H1 (cell line): ENCODE data around the gene AGXT2. TPM values are rescaled to one million over a fixed set of nuclear protein-coding genes. Genes with fewer than 3 reads are reported as not detected.

Source experiments
- CTCF ChIA-PET: fragments of 300-600 bp; sonication (Branson Sonifier 250); formaldehyde crosslinking; loops from one replicate; lab custom pipeline; 2021; ENCODE audit not compliant: partially characterized antibody; lab: Charles Lee
- POLR2A ChIA-PET: fragments of 300-600 bp; sonication (Branson Sonifier 250); formaldehyde crosslinking; loops from one replicate; lab custom pipeline; 2021; ENCODE audit warnings: inconsistent platforms; ENCODE audit not compliant: partially characterized antibody; lab: Charles Lee
- DNase-seq, 2 experiments: peaks; one replicate each; pipeline versions ENCODE4 v3.0.0 to v3.0.0-alpha.2; 2010 to 2022; ENCODE audit warnings: low spot score in 2 of 2, low read depth in 1 of 2, mixed read lengths in 1 of 2
- FAIRE-seq: peaks from 2 replicates; lab custom pipeline; 2011; peaks lifted over from hg19 to GRCh38; lab: Jason Lieb, UNC
- H2AFZ ChIP-seq: 2 replicates; pipeline ENCODE4 v1.8.1; 2012; ENCODE audit warnings: low read length, inconsistent platforms
- H2AK5ac ChIP-seq: 2 replicates; pipeline ENCODE4 v1.6.1; 2013; ENCODE audit warnings: low read depth, low read length
- H2BK120ac ChIP-seq: replicated peaks from 2 replicates; pipeline ENCODE3; 2013; ENCODE audit warnings: low read depth, low read length, inconsistent platforms
- H2BK12ac ChIP-seq: 2 replicates; pipeline ENCODE4 v1.6.1; 2013; ENCODE audit warnings: low read depth, low read length
- H2BK15ac ChIP-seq: 2 replicates; pipeline ENCODE4 v1.6.1; 2013; ENCODE audit warnings: low read length
- H2BK20ac ChIP-seq: 2 replicates; pipeline ENCODE4 v1.6.1; 2013; ENCODE audit warnings: low read length
- H2BK5ac ChIP-seq: 2 replicates; pipeline ENCODE4 v1.6.1; 2013; ENCODE audit warnings: low read depth, low read length
- H3K14ac ChIP-seq: 2 replicates; pipeline ENCODE4 v1.6.1; 2013; ENCODE audit warnings: inconsistent platforms; ENCODE audit not compliant: insufficient read length
- H3K18ac ChIP-seq: 2 replicates; pipeline ENCODE4 v1.6.1; 2013; ENCODE audit warnings: low read length; ENCODE audit errors: extremely low read depth
- H3K23ac ChIP-seq: 2 replicates; pipeline ENCODE4 v1.6.1; 2013; ENCODE audit warnings: inconsistent platforms; ENCODE audit not compliant: insufficient read length
- H3K23me2 ChIP-seq: 2 replicates; pipeline ENCODE4 v1.6.1; 2013; ENCODE audit warnings: low read depth, low read length
- H3K27ac ChIP-seq: 2 replicates; pipeline ENCODE4 v1.6.1; 2011; ENCODE audit warnings: low read depth, low read length, inconsistent platforms
- H3K27me3 ChIP-seq, 4 experiments: replicated peaks in 1 of 4; 1 replicate in 1 of 4; 2 replicates in 3 of 4; pipeline versions ENCODE4 v1.6.1 to v1.8.1; 2011 to 2013; ENCODE audit warnings: low read length in 3 of 4, mild to moderate bottlenecking in 3 of 4, inconsistent platforms in 2 of 4, mixed read lengths in 2 of 4, moderate library complexity in 1 of 4; ENCODE audit not compliant: control insufficient read depth in 3 of 4, insufficient read depth in 3 of 4; ENCODE audit errors: extremely low read depth in 1 of 4
- H3K36me3 ChIP-seq, 4 experiments: 2 replicates each; pipeline versions ENCODE4 v1.6.1 to v1.8.1; 2011 to 2013; ENCODE audit warnings: mild to moderate bottlenecking in 4 of 4, low read length in 3 of 4, moderate library complexity in 2 of 4, control low read depth in 1 of 4, inconsistent platforms in 1 of 4; ENCODE audit not compliant: insufficient read depth in 4 of 4, control insufficient read depth in 2 of 4
- H3K4ac ChIP-seq: replicated peaks from 2 replicates; pipeline ENCODE3; 2013; ENCODE audit warnings: low read length, low read depth, mixed read lengths, inconsistent platforms; ENCODE audit not compliant: insufficient read length
- H3K4me1 ChIP-seq, 4 experiments: replicated peaks in 1 of 4; 1 replicate in 1 of 4; 2 replicates in 3 of 4; pipeline versions ENCODE4 v1.6.1 to v1.8.1; 2011 to 2013; ENCODE audit warnings: low read length in 3 of 4, inconsistent platforms in 2 of 4, mixed read lengths in 1 of 4; ENCODE audit not compliant: insufficient read depth in 4 of 4, control insufficient read depth in 3 of 4
- H3K4me2 ChIP-seq, 2 experiments: 2 replicates each; pipeline versions ENCODE4 v1.6.1 to v1.8.1; 2011 to 2013; ENCODE audit warnings: low read depth in 2 of 2, low read length in 2 of 2, control low read depth in 1 of 2, inconsistent platforms in 1 of 2, mild to moderate bottlenecking in 1 of 2; ENCODE audit not compliant: insufficient read depth in 1 of 2
- H3K4me3 ChIP-seq, 4 experiments: fragments of 200-600, 300-600 bp in 1 of 4; sonication (generic), shearing (Covaris generic), sonication (Bioruptor Twin) in 1 of 4; 2 replicates each; pipeline versions ENCODE4 v1.5.1 to v1.8.1; 2011 to 2016; ENCODE audit warnings: low read length in 4 of 4, low read depth in 3 of 4, control low read depth in 2 of 4, inconsistent platforms in 2 of 4, mild to moderate bottlenecking in 2 of 4, mixed read lengths in 1 of 4, moderate library complexity in 1 of 4; ENCODE audit not compliant: insufficient read depth in 2 of 4; ENCODE audit errors: extremely low read depth in 1 of 4
- H3K56ac ChIP-seq: replicated peaks from 2 replicates; pipeline ENCODE3; 2013; ENCODE audit warnings: low read depth, mild to moderate bottlenecking, mixed read lengths, low read length, inconsistent platforms; ENCODE audit not compliant: insufficient read length
- H3K79me1 ChIP-seq: 2 replicates; pipeline ENCODE4 v1.6.1; 2013; ENCODE audit warnings: low read depth, low read length, control low read depth
- H3K79me2 ChIP-seq, 2 experiments: 2 replicates each; pipeline versions ENCODE4 v1.6.1 to v1.8.1; 2012 to 2013; ENCODE audit warnings: low read length in 2 of 2, mild to moderate bottlenecking in 2 of 2, inconsistent platforms in 1 of 2; ENCODE audit not compliant: insufficient read depth in 2 of 2, control insufficient read depth in 1 of 2
- H3K9ac ChIP-seq, 4 experiments: replicated peaks in 1 of 4; 1 replicate in 1 of 4; 2 replicates in 3 of 4; pipeline versions ENCODE4 v1.6.1 to v1.8.1; 2011 to 2013; ENCODE audit warnings: low read depth in 3 of 4, low read length in 3 of 4, control low read depth in 2 of 4, mild to moderate bottlenecking in 2 of 4, moderate library complexity in 2 of 4, inconsistent platforms in 1 of 4; ENCODE audit errors: extremely low read depth in 1 of 4
- H3K9me3 ChIP-seq, 2 experiments: 2 replicates each; pipeline versions ENCODE4 v1.6.1 to v1.8.1; 2012 to 2013; ENCODE audit warnings: mild to moderate bottlenecking in 2 of 2, moderate library complexity in 2 of 2, control low read depth in 1 of 2, inconsistent platforms in 1 of 2, low read depth in 1 of 2, low read length in 1 of 2, mixed read lengths in 1 of 2; ENCODE audit not compliant: insufficient read depth in 2 of 2
- H4K20me1 ChIP-seq, 2 experiments: replicated peaks in 1 of 2; 2 replicates each; pipeline versions ENCODE3 to v1.8.1; 2011 to 2013; ENCODE audit warnings: inconsistent platforms in 2 of 2, low read length in 2 of 2, mild to moderate bottlenecking in 1 of 2; ENCODE audit not compliant: insufficient read depth in 2 of 2, control insufficient read depth in 1 of 2
- H4K5ac ChIP-seq: 2 replicates; pipeline ENCODE4 v1.6.1; 2013; ENCODE audit warnings: low read length, low read depth, mixed read lengths, inconsistent platforms; ENCODE audit not compliant: insufficient read length
- H4K8ac ChIP-seq: 2 replicates; pipeline ENCODE4 v1.8.0; 2013; ENCODE audit warnings: mild to moderate bottlenecking, moderate library complexity, low read length, inconsistent platforms; ENCODE audit not compliant: insufficient read depth; ENCODE audit errors: extremely low read depth
- H4K91ac ChIP-seq: replicated peaks from 2 replicates; pipeline ENCODE3; 2013; ENCODE audit warnings: low read length, mixed read lengths, inconsistent platforms; ENCODE audit not compliant: insufficient read length
- ASH2L ChIP-seq: fragments of 200-600, 300-600 bp; sonication (generic); IDR thresholded peaks from one replicate; pipeline ENCODE4 v1.7.1; 2017; ENCODE audit warnings: low read length
- CHD2 ChIP-seq: IDR thresholded peaks from 2 replicates; pipeline ENCODE4 v1.6.1; 2012; ENCODE audit warnings: low read length, improper control_type of control experiment
- CTBP2 ChIP-seq: IDR thresholded peaks from 2 replicates; pipeline ENCODE4 v1.7.0; 2011; ENCODE audit warnings: borderline replicate concordance, mild to moderate bottlenecking, moderate library complexity, mixed read lengths, low read length; ENCODE audit not compliant: insufficient read depth, insufficient read length
- JUN ChIP-seq: IDR thresholded peaks from 2 replicates; pipeline ENCODE4 v1.6.1; 2011; ENCODE audit warnings: low read depth, mild to moderate bottlenecking, improper control_type of control experiment, low read length
- MAX ChIP-seq: IDR thresholded peaks from 2 replicates; pipeline ENCODE4 v1.6.1; 2012; ENCODE audit warnings: inconsistent platforms
- POLR2AphosphoS5 ChIP-seq: IDR thresholded peaks from 2 replicates; pipeline ENCODE4 v1.6.1; 2011; ENCODE audit warnings: low read depth, low read length
- POU5F1 ChIP-seq: IDR thresholded peaks from 2 replicates; pipeline ENCODE4 v1.6.1; 2011; ENCODE audit warnings: low read depth, mild to moderate bottlenecking, low read length, moderate library complexity
- RXRA ChIP-seq: IDR thresholded peaks from 2 replicates; pipeline ENCODE4 v1.6.1; 2011; ENCODE audit warnings: low read depth, mild to moderate bottlenecking, low read length, moderate library complexity; ENCODE audit not compliant: insufficient read depth
- SIRT6 ChIP-seq: IDR thresholded peaks from one replicate; pipeline ENCODE4 v1.7.1; 2012; ENCODE audit warnings: low read length, inconsistent platforms
- SP4 ChIP-seq: IDR thresholded peaks from 2 replicates; pipeline ENCODE4 v1.6.1; 2012; ENCODE audit warnings: low read length, inconsistent platforms
- WGBS, 2 experiments: shearing (Covaris generic) in 1 of 2; methylation state at CpG; one replicate each; pipeline versions ENCODE4 v1.1.6 to v1.1.7; 2013 to 2015; ENCODE audit warnings: low lambda C conversion rate in 2 of 2, mixed read lengths in 2 of 2, inconsistent platforms in 1 of 2, low coverage in 1 of 2, missing lambda C conversion rate in 1 of 2; ENCODE audit not compliant: insufficient replicate concordance in 2 of 2, insufficient coverage in 1 of 2, insufficient read length in 1 of 2; ENCODE audit errors: extremely low coverage in 1 of 2, missing lambda C conversion rate in 1 of 2; 5-methylcytosine and 5-hydroxymethylcytosine counted together
- polyA plus RNA-seq, 7 experiments: library from polyadenylated mRNA; depleted of rRNA in 3 of 7; stranded (reverse) in 5 of 7; unstranded in 2 of 7; fragments of >200 nt in 5 of 7; fragments of 200-250 nt in 2 of 7; gene quantifications; 1 replicate in 5 of 7; 2 replicates in 1 of 7; 4 replicates in 1 of 7; pipeline versions ENCODE4 v1.2.1 to v1.2.3, GENCODE V29; 2011 to 2013; ENCODE audit warnings: missing spikeins in 2 of 7, mixed read lengths in 2 of 7
- total RNA-seq: library from RNA; stranded (reverse); fragmentation: NEBNext Ultra II Directional; extraction: Animal tissue kit (Norgen Biotek cat#: 25700); gene quantifications from 2 replicates; pipeline ENCODE4 v1.2.1, GENCODE V29; 2021

AGXT2 gene
- total and polyA plus RNA-seq, 2 of the 8 experiments (the other 6 are each of a cell fraction or from before 2014, with no cell fraction given) = not detected

- no peak overlapping the region for H4K91ac ChIP-seq
- ChIA-PET POLR2A (no interaction called here), CTCF (interaction anchor here (0.9 to 2.0 kb wide), 2 partner anchors 9 to 191 kb away, joined by 3 to 8 read pairs; no protein-coding TSS in a partner anchor)
- H4K8ac ChIP-seq = no peak overlapping the region
- H2BK120ac ChIP-seq = no peak overlapping the region
- H3K27me3 ChIP-seq = no peaks in the 10 kb centered on the region
- H2BK20ac ChIP-seq = no peak overlapping the region
- no peak for FAIRE-seq
- H3K23ac ChIP-seq = no peak overlapping the region
- no peak overlapping the region for H2BK12ac ChIP-seq
- no peaks in the 10 kb centered on the region for H3K36me3 ChIP-seq
- H2BK15ac ChIP-seq = no peak overlapping the region
- no peaks in the 10 kb centered on the region for H4K20me1 ChIP-seq
- no peak for DNase-seq
- no peak overlapping the region for H3K27ac ChIP-seq
- H3K4me2 ChIP-seq = no peak overlapping the region
- no peak overlapping the region for H2BK5ac ChIP-seq
- no peak overlapping the region for H4K5ac ChIP-seq
- H3K4ac ChIP-seq = no peak overlapping the region
- no peak for TF ChIP-seq CHD2
- TF ChIP-seq POLR2AphosphoS5 = no peak
- TF ChIP-seq CTBP2 = no peak
- no peak for TF ChIP-seq RXRA
- no peak for TF ChIP-seq ASH2L
- no peak for TF ChIP-seq POU5F1
- TF ChIP-seq SIRT6 = no peak
- TF ChIP-seq MAX = no peak
- TF ChIP-seq SP4 = no peak
- TF ChIP-seq JUN = no peak
- no peak overlapping the region for H2AFZ ChIP-seq
- H3K4me1 ChIP-seq = no peaks in the 10 kb centered on the region
- H3K56ac ChIP-seq = no peak overlapping the region
- H2AK5ac ChIP-seq = no peak overlapping the region
- 90% methylated on average over 3 of the region's 3 CpGs; no CpG with 5 or more reads in 1 of the 2 experiments for WGBS, 2 experiments
- no peaks in the 10 kb centered on the region; a peak in 1 of 4 replicates for H3K9me3 ChIP-seq
- no peak overlapping the region for H3K4me3 ChIP-seq
- no peaks in the 10 kb centered on the region for H3K79me1 ChIP-seq
- no peaks in the 10 kb centered on the region for H3K23me2 ChIP-seq
- H3K18ac ChIP-seq = no peak overlapping the region
- no peak overlapping the region for H3K14ac ChIP-seq
- no peak overlapping the region for H3K9ac ChIP-seq
- no peaks in the 10 kb centered on the region for H3K79me2 ChIP-seq
Observed at GRCh38 chr5:35012365-35012764, 35.4 kb downstream of the AGXT2 start.
